ENCODE results near the gene GNAT3. TPM values are rescaled to one million over a fixed set of nuclear protein-coding genes. Genes with fewer than 3 reads are reported as not detected.
A peak's percentile ranks its signal among the peaks of the same experiment; 100 is the strongest.

GNAT3 gene
- total RNA-seq, 1 donor from 2014 or later, result not detected

DNA sequence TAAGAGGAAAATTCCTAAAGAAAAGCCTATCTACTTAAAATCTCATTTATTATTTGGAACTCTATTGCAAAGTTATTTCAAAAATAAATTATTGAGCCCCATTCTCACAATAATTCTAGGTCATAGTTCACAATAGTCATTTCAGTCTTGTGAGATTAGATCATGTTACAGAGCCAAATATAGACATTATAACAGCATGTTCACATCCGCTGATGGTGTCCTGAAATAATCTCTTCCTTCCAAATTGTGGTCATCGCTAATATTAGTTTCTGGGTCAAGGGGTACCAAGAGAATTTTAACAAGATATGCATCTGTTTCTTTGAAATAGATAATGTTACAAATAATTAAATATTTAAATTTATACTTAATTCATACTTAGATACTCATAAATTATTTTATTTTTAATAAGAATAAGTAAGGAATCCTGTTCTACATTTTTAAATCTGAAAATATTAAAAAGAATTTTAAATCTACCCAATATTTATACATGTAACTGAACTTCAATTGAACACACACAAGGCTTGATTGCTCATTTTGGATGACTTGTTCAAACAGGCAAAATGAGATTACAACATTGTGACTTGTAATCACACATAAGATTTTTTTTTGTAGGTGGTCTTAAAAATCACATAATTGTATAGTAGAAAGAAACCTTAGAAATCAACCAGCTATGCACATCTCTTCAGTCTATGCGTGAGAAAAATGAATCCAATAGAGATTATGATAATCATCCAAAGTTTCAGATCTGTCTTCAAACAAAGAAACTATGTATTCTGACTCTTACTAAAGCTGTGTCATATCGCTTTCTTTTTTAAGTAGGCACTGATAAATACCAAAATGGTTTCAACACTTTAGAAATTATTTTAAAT lies 13.1 kb downstream of the GNAT3 start:
- peaks cover 20% of the 10 kb centered on the region for H3K4me1 Mint-ChIP-seq (ENCODE audit: unreplicated experiment)
- DNase-seq (ENCODE audit: extremely low spot score, unreplicated experiment), result no peak
- TF ChIP-seq, protein P1, sequence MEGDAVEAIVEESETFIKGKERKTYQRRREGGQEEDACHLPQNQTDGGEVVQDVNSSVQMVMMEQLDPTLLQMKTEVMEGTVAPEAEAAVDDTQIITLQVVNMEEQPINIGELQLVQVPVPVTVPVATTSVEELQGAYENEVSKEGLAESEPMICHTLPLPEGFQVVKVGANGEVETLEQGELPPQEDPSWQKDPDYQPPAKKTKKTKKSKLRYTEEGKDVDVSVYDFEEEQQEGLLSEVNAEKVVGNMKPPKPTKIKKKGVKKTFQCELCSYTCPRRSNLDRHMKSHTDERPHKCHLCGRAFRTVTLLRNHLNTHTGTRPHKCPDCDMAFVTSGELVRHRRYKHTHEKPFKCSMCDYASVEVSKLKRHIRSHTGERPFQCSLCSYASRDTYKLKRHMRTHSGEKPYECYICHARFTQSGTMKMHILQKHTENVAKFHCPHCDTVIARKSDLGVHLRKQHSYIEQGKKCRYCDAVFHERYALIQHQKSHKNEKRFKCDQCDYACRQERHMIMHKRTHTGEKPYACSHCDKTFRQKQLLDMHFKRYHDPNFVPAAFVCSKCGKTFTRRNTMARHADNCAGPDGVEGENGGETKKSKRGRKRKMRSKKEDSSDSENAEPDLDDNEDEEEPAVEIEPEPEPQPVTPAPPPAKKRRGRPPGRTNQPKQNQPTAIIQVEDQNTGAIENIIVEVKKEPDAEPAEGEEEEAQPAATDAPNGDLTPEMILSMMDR (IDR thresholded peaks at IDR 0.05), result no peak
- H3K27ac Mint-ChIP-seq (ENCODE audit: unreplicated experiment), result peak overlapping the region; percentile 93
- no peaks in the 10 kb centered on the region for H3K36me3 Mint-ChIP-seq (ENCODE audit: unreplicated experiment)
- no peaks in the 10 kb centered on the region for H3K9me3 Mint-ChIP-seq (ENCODE audit: unreplicated experiment)
- no peaks in the 10 kb centered on the region for H3K27me3 Mint-ChIP-seq (ENCODE audit: unreplicated experiment)
- no peak overlapping the region for H3K4me3 Mint-ChIP-seq (ENCODE audit: unreplicated experiment)

DNA sequence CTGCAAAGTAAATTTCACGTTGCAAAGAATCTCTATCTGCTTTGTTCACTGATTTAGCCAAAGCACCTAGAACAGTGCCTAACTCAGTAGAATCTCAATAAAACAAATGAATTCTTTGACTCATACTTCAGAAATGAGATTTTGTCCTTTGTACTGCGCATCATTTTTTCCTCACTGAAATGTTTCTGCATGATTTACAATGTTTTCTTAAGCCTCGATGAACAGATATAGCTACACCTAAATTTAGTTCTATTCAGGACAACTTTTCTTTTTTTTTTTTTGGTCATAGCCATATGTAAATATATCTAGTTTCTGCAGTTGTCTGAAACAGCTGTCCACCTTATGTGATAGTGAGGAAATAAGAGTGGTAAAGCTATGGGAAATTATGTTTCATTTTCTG lies 15.3 kb downstream of the GNAT3 start:
- Mint-ChIP-seq H3K4me1 (ENCODE audit: unreplicated experiment) (peaks cover 20% of the 10 kb centered on the region), H3K36me3 (ENCODE audit: unreplicated experiment) (no peaks in the 10 kb centered on the region), H3K9me3 (ENCODE audit: unreplicated experiment) (no peaks in the 10 kb centered on the region), H3K27me3 (ENCODE audit: unreplicated experiment) (no peaks in the 10 kb centered on the region), H3K27ac (ENCODE audit: unreplicated experiment) (no peak overlapping the region), H3K4me3 (ENCODE audit: unreplicated experiment) (no peak overlapping the region)
- TF ChIP-seq, protein P1 (IDR thresholded peaks at IDR 0.05), result no peak
- no peak for DNase-seq (ENCODE audit: extremely low spot score, unreplicated experiment)

DNA sequence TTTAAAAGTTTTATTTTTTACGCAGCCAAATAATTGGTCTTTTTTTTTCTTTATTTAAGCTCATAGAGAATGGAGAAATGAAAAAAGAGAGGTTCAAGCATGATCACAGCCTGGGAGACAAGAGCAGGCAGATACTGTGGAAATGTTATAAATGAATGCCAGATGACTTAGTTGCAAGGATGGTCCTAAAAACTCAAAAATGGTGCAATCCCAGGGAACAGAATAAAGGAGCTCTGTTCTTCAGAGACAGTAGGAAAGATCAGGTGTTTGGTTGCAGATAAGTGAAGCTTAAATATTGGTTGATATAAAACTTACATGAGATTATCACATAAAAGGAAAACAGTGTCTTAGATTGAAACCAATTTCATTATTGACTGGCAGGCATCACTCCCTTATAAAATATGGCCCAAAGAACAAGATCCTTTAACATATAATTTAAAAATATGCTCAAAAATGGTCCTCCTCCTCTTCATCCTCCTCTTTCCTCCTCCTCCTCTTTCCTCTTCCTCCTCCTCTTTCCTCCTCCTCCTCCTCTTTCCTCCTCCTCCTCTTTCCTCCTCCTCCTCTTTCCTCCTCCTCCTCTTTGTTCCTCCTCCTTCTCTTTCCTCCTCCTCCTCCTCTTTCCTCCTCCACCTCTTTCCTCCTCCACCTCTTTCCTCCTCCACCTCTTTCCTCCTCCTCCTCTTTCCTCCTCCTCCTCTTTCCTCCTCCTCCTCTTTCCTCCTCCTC lies 18.6 kb downstream of the GNAT3 start:
- TF ChIP-seq, protein P1 (IDR thresholded peaks at IDR 0.05), result no peak
- no peaks in the 10 kb centered on the region for H3K36me3 Mint-ChIP-seq (ENCODE audit: unreplicated experiment)

DNA sequence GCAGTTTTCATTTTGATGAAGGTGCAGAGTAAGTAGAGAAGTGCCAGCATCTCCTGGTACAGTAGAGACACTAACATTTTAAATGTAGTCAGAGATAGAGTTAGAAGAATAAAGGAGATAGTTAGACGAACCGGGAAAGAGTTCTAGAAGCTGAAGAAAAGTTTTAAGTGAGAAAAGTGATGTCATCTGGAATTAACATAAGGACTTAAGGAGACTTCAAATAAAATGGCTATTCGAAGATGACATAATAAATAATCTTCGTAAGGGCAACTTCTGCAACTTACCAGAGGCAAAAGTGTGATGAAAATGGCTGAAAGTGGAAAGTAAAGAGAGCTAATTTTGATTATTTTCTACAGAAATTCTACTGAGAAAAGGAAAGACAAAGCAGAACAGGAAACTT lies 20.4 kb downstream of the GNAT3 start:
- DNase-seq (ENCODE audit: extremely low spot score, unreplicated experiment), result no peak
- H3K36me3 Mint-ChIP-seq (ENCODE audit: unreplicated experiment), result no peaks in the 10 kb centered on the region
- TF ChIP-seq, protein P1 (IDR thresholded peaks at IDR 0.05), result no peak
- no peaks in the 10 kb centered on the region for H3K9me3 Mint-ChIP-seq (ENCODE audit: unreplicated experiment)
- H3K4me1 Mint-ChIP-seq (ENCODE audit: unreplicated experiment), result no peaks in the 10 kb centered on the region
- H3K4me3 Mint-ChIP-seq (ENCODE audit: unreplicated experiment), result no peak overlapping the region
- no peak overlapping the region for H3K27ac Mint-ChIP-seq (ENCODE audit: unreplicated experiment)
- H3K27me3 Mint-ChIP-seq (ENCODE audit: unreplicated experiment), result no peaks in the 10 kb centered on the region

More for the DNA sequence above, 18.6 kb downstream of the GNAT3 start:
- Mint-ChIP-seq H3K27me3 (ENCODE audit: unreplicated experiment) (no peaks in the 10 kb centered on the region), H3K4me3 (ENCODE audit: unreplicated experiment) (no peak overlapping the region), H3K4me1 (ENCODE audit: unreplicated experiment) (peaks cover 2% of the 10 kb centered on the region), H3K9me3 (ENCODE audit: unreplicated experiment) (no peaks in the 10 kb centered on the region), H3K27ac (ENCODE audit: unreplicated experiment) (no peak overlapping the region)
- DNase-seq (ENCODE audit: extremely low spot score, unreplicated experiment), result no peak

- Mint-ChIP-seq H3K27me3 (ENCODE audit: unreplicated experiment) (no peaks in the 10 kb centered on the region), H3K36me3 (ENCODE audit: unreplicated experiment) (no peaks in the 10 kb centered on the region), H3K4me1 (ENCODE audit: unreplicated experiment) (no peaks in the 10 kb centered on the region), H3K9me3 (ENCODE audit: unreplicated experiment) (no peaks in the 10 kb centered on the region), H3K27ac (ENCODE audit: unreplicated experiment) (no peak overlapping the region), H3K4me3 (ENCODE audit: unreplicated experiment) (no peak overlapping the region)
- no peak for DNase-seq (ENCODE audit: extremely low spot score, unreplicated experiment)
- TF ChIP-seq, protein P1 (IDR thresholded peaks at IDR 0.05), result no peak
Observed at GRCh38 chr7:80488851-80489370, 23.0 kb downstream of the GNAT3 start.

All from osteocyte (in vitro differentiated cells).